GM12872 (cell line): ENCODE measurements around the gene IL6R.

Source experiments
- TF ChIP-seq, protein P1 (sequence below): IDR thresholded peaks from 3 replicates; pipeline ENCODE4 v1.5.1; 2011; ENCODE audit warnings: low read depth, mild to moderate bottlenecking, low read length, moderate library complexity; ENCODE audit not compliant: insufficient read depth

Gene IL6R

DNA sequence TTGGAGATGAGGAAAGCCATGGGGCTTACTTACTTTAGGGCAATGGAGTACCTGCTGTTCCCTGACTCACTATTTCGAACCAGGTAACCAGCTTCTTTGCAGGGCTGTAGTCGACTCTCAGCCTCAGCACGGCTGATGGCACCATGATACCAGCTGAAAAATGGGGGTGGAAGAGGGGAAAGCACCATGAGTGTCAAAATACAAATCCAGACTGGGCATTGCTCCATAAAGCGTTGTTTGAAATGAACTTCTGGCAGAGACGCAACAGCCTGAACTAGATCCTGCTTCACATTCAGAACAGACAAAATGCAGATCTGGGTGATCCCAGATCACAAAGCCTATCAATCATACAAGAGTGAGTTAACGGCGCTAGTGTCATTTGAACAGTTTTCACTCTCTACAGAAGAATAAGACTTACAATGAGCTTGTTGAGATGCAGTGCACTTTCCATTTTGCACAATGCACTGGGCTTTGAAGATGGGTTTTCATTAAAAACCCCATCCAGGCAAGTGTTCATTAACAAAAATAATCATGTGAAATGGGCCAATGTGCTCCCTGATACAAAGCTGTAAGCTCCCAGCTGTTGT is 80.9 kb downstream of the IL6R start:
- TF ChIP-seq, protein P1, sequence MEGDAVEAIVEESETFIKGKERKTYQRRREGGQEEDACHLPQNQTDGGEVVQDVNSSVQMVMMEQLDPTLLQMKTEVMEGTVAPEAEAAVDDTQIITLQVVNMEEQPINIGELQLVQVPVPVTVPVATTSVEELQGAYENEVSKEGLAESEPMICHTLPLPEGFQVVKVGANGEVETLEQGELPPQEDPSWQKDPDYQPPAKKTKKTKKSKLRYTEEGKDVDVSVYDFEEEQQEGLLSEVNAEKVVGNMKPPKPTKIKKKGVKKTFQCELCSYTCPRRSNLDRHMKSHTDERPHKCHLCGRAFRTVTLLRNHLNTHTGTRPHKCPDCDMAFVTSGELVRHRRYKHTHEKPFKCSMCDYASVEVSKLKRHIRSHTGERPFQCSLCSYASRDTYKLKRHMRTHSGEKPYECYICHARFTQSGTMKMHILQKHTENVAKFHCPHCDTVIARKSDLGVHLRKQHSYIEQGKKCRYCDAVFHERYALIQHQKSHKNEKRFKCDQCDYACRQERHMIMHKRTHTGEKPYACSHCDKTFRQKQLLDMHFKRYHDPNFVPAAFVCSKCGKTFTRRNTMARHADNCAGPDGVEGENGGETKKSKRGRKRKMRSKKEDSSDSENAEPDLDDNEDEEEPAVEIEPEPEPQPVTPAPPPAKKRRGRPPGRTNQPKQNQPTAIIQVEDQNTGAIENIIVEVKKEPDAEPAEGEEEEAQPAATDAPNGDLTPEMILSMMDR: no peak

DNA sequence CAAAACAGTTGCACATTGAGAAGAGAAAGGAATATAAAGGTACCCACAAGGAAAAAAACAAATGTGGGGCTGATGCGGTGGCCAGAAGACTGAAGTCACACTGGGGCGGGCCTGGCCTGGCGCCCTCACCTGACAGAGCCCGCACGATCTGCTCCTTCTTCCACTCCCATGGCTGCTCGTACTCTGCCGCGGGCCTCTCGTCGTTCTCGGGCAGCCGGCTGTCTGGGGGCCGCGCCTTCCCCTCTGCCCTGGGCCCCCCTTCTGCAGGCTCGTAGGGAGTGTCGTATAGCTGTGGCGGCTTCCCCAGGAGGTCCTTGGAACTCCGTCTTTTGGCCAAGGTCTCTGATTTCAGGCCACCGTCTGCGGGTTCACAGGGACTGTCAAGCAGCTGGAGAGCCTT is 83.8 kb downstream of the IL6R start:
- TF ChIP-seq, protein P1: no peak

DNA sequence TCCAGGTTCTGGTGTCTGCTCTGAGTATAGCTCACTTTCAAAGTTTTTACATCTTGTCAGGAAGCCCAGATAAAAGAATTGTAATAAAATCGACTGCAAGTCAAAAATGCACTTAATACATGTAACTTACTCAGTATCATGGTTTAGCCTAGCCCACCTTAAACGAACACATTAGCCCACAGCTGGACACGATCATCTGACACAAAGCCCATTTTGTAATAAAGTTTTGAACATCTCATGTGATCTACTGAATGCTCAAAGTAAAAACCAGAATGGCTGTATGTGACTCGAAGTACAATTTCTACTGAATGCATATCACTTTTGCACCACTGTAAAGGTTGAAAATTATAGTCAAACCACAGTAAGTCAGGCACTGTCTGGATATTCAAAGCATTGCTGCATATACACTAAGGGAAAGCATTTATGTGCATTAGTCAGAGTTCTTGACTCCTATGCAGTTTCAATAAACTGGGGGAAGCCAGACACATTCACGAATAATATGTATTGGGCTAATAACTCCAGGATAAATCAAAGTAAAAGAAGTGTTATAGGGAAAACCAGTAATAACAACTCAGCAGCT is 84.6 kb downstream of the IL6R start:
- TF ChIP-seq, protein P1: no peak

DNA sequence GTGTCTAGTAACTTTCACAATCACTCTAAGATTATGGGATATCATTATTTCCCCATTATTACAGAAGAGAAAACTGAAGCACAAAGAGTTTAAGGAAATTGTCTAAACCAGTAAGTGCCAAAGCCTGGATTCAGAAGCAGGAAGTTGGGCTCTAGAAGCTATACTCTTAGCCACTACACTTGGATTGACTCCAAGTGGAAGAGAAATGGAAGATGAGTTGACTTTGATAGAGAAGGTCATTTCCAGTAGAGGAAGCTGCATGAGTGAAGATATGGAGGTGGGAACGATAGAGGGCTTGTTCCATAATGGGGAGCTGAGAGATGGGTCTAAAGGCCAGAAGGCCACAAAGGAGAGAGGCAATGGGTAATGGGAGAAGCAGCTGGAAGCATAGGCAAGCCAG is 85.2 kb downstream of the IL6R start:
- TF ChIP-seq, protein P1: no peak

DNA sequence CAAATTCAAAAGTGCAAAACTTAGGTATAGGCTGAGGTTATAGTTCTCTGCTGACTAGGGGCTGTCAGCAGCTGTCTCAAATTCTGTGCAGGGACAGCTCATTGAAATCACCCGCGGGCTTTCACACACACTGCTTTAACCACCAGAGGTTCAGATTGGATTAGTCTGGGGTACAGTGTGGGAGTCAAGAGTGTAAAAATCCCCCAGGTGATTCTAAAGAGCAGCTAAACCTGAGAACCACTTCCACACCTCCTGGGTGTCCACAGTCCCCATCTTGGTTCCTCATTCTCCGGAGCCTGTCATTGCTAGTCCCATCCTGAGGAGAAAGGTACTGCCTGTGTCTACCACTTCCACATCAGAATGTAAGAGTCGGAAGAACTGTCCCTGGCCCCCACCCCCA is 87.0 kb downstream of the IL6R start:
- TF ChIP-seq, protein P1: no peak

DNA sequence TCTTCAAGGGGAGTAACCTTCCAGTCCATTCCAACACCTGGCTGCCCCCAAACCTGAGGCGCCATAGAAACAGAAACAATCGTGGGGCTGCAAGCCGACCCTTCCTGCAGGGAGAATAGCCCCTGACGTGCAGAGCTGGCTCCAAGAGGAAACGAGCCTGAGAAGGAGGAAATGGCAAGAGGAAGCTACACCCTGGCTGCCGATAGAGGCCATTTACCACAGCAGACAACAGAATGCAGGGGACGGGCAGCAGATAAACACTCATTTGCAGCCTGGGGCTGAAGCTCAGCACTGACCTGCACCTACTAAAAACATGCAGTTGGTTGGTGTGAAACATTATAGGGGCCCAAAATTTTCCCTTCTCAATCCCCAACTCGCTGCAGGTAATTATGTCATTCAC is 88.1 kb downstream of the IL6R start:
- TF ChIP-seq, protein P1: no peak

DNA sequence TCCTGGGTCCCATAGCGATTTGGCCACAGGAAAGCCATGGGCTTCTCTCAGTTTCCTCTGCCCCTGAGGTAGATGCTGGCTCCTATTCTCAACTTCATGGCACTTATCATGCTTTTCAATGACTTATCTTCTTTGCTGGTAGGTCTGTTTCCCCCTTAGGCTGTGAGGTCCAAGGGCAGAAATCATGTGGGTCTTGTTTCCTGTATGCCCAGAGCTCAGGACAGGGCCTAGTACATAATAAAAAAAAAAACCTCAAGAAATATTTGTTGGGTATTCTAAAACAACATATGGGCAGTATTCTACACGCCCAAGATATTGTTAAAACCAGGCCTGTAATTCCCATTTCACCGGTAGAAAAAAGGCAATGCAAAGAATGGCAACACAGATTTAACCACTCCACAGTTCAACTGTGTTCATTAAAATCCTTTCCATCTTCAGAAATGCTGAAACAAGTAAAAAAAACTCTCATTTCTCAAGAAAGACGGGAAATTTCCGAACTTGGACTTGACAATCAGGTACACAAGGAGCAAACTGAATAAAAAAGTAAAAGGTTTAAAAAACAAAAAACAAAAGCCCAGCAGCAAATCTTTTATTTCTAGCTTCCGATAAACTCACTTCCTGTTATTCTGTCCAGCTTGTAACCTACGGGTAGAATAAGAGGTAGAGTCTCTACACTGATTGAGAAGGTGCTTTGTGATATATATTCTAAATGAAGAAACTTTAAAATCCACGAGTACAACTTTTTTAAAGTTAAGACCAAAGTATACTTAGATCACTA is 90.5 kb downstream of the IL6R start:
- TF ChIP-seq, protein P1: no peak
